Dermis blood vessel endothelial cell (primary cell): ENCODE data around the gene OCRL. TPM values are rescaled to one million over a fixed set of nuclear protein-coding genes. Genes with fewer than 3 reads are reported as not detected.

Experiments
- DNase-seq: peaks from one replicate; pipeline ENCODE4 v3.0.0; 2010
- total RNA-seq: library from RNA; depleted of rRNA; stranded (reverse); fragments of >200 nt; gene quantifications from 2 replicates; pipeline ENCODE4 v1.2.3, GENCODE V29; 2014

The OCRL gene
- total RNA-seq, 1 donor from 2014 or later = 13.8 TPM

GRCh38 chrX:129590596-129590995 is 50.5 kb downstream of the OCRL start:
- DNase-seq = no peak

- DNase-seq = no peak
These were observed 53.1 kb downstream of the OCRL start for GRCh38 chrX:129593137-129593536.

GRCh38 chrX:129594781-129595180 is 54.7 kb downstream of the OCRL start:
- no peak for DNase-seq

GRCh38 chrX:129596077-129596476 is 56.0 kb downstream of the OCRL start:
- DNase-seq = no peak

- no peak for DNase-seq
These were observed 57.8 kb downstream of the OCRL start for GRCh38 chrX:129597905-129598304.

GRCh38 chrX:129599499-129599898 is 59.4 kb downstream of the OCRL start:
- no peak for DNase-seq

GRCh38 chrX:129599996-129600395 is 59.9 kb downstream of the OCRL start:
- no peak for DNase-seq

- DNase-seq = peak; percentile 49
These were observed 60.9 kb downstream of the OCRL start for GRCh38 chrX:129600981-129601424.

- peak; percentile 74 for DNase-seq
These were observed 66.9 kb downstream of the OCRL start for GRCh38 chrX:129606918-129607317.

GRCh38 chrX:129608496-129608895 is 68.4 kb downstream of the OCRL start:
- DNase-seq = no peak

GRCh38 chrX:129609395-129609794 is 69.3 kb downstream of the OCRL start:
- peak; percentile 44 for DNase-seq

- no peak for DNase-seq
These were observed 72.3 kb downstream of the OCRL start for GRCh38 chrX:129612396-129612795.

- DNase-seq = peak; percentile 55
These were observed 73.5 kb downstream of the OCRL start for GRCh38 chrX:129613596-129613995.

- no peak for DNase-seq
These were observed 74.6 kb downstream of the OCRL start for GRCh38 chrX:129614481-129615255.

- DNase-seq = no peak
These were observed 77.4 kb downstream of the OCRL start for GRCh38 chrX:129617420-129617819.

- no peak for DNase-seq
These were observed 78.9 kb downstream of the OCRL start for GRCh38 chrX:129618997-129619396.

GRCh38 chrX:129622757-129623301 is 82.8 kb downstream of the OCRL start:
- DNase-seq = peak; percentile 97

- no peak for DNase-seq
These were observed 86.0 kb downstream of the OCRL start for GRCh38 chrX:129626026-129626425.

- no peak for DNase-seq
These were observed 89.8 kb downstream of the OCRL start for GRCh38 chrX:129629837-129630236.

GRCh38 chrX:129631849-129632248 is 91.8 kb downstream of the OCRL start:
- DNase-seq = no peak

GRCh38 chrX:129632443-129632842 is 92.4 kb downstream of the OCRL start:
- no peak for DNase-seq

GRCh38 chrX:129634541-129634940 is 94.5 kb downstream of the OCRL start:
- peak; percentile 44 for DNase-seq

GRCh38 chrX:129636175-129636681 is 96.2 kb downstream of the OCRL start:
- no peak for DNase-seq
